HG02642 (cell line): Measurements from ENCODE around the gene FAM98B.

Experiments used
- ATAC-seq: cut with Tn5 transposase; IDR thresholded peaks from one replicate; pipeline ENCODE4 v1.9.1; 2021; ENCODE audit warnings: mild to moderate bottlenecking; ENCODE audit not compliant: unreplicated experiment, poor library complexity

Gene FAM98B

DNA sequence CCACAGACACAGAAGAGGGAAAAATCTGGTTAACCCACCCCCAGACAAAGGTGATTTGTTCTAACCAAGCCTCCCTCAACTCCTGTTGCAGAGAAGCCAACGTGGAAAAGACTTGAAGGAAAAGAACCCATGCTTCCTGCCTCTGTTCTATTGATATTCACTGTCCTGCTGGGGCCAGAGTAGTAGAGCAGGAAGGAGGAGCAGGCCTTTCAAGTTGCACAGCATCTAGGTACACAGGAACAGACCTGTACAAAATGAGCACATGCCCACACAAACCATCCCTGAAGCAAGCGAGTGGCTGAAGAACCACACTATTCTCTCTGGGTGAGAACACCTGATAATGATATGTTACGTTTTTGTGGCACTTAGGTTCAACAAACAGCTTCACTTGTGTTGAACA lies 80.8 kb downstream of the FAM98B start:
- ATAC-seq, result no peak

DNA sequence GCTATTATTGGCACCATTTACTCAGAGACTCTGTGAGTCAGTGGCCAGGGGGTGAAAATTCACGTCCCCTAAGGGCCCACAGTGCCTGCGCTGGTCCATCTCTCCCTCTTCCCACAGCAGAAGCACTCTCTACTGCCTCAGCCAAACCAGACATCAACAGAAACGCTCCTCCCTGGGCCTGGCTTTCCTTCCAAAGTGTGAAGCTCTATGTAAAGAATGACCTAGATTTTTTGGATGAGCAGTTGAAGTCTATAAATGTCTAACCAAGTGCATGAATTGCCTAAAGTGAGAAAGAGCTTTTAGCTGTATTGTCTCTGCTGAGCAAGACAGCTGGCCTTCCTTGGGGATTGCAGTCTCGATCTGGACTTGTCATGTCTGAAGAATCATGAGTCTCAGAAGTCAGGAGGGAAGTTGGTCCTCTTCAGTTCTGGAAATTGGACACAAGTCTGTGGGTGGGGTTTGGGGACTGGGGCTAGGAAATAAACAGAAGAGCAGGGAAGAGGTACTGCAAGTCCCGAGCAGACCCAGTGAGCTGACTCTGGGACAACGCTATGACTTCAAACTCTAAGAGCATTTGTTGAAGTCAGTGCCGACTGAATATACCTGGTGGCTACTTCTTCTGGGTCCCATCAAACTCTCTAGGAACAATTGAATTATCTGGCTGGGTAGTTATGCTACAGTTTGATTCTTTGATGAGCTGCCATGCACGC lies 81.7 kb downstream of the FAM98B start:
- ATAC-seq, result no peak

DNA sequence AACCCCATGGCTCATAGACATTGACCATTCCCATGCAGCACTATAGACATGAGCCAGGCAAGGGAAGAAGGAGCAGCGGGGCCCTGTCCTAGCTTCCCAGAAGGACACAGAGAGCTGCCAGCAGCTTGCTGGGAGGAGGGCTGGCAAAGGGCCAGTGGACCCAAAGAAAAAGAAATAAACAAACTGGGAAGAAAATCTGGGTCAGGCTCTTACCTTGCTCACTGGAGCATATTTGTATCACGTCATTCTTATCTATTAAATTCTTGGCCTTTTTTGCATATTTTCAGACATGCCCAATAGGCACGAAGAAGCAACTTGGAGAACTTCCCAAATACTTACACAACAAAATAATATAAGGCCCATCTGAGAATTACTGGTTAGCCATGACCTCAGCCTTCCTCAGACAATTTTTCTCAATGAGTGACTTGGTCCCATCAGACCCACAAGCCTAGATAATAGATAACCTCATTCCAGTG lies 82.3 kb downstream of the FAM98B start:
- ATAC-seq, result no peak
